Retinal pigment epithelial cell (primary cell): ENCODE results near the gene HELT.
"Not testable (repeated sequence)": the region's sequence is repeated elsewhere in the genome, so short reads cannot be mapped to it uniquely, and the experiment has no call there.

Experiments
- DNase-seq: peaks from one replicate; pipeline ENCODE4 v3.0.0-alpha.2; 2010; ENCODE audit warnings: low read depth
- H3K4me3 ChIP-seq: 2 replicates; pipeline ENCODE4 v1.5.1; 2011; ENCODE audit warnings: mild to moderate bottlenecking, low read length, control low read depth, moderate library complexity
- TF ChIP-seq, protein P1 (sequence below): conservative IDR thresholded peaks from 2 replicates; pipeline ENCODE4 v1.5.1; 2011; ENCODE audit warnings: low read depth, low read length, control low read depth, inconsistent platforms

HELT gene, protein sequence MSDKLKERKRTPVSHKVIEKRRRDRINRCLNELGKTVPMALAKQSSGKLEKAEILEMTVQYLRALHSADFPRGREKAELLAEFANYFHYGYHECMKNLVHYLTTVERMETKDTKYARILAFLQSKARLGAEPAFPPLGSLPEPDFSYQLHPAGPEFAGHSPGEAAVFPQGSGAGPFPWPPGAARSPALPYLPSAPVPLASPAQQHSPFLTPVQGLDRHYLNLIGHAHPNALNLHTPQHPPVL

DNA sequence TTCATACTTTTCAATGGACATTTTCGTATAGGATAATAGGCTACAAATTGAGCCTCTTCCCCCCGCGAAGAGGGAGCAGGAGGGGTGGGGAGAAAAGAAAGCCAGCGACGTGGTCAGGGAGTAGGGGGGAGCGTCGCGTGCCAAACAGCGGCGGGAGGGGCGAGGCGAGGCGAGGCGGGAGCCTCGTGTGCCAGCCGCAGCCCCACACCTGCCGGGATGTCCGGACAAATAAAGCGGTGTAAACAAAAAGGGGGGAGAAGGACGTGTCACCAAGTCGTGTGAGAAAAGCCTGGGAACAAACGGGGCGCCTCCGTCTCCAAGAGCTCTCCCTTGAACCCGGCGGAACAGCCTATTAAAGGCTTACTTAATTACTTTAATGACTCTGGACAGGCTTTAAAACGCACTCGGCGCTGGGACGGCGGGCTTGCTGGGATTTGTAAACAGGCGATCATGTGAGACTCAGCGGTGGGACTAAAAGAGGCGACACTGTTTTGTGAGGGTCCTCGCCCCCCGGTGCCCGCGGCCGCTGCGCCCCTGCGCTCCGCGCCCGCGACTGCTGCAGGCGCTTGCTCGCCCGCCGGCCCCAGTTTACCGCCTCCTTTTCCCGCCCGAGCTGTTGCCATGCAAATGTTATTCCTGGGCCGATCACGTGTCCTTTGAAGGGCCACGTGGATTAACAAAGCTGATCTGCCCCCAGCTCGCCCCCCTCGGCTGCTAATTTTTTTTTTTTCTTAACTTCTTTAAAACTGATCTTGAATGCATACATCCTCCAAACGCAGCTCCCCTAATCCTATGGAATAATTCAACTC lies at the start of gene HELT:
Gene HELT (plus strand): TSS at position 527 of the 809 bp plus-strand sequence. CDS start 439 bp downstream, outside the sequence.
- no peak for DNase-seq
- TF ChIP-seq, protein P1, sequence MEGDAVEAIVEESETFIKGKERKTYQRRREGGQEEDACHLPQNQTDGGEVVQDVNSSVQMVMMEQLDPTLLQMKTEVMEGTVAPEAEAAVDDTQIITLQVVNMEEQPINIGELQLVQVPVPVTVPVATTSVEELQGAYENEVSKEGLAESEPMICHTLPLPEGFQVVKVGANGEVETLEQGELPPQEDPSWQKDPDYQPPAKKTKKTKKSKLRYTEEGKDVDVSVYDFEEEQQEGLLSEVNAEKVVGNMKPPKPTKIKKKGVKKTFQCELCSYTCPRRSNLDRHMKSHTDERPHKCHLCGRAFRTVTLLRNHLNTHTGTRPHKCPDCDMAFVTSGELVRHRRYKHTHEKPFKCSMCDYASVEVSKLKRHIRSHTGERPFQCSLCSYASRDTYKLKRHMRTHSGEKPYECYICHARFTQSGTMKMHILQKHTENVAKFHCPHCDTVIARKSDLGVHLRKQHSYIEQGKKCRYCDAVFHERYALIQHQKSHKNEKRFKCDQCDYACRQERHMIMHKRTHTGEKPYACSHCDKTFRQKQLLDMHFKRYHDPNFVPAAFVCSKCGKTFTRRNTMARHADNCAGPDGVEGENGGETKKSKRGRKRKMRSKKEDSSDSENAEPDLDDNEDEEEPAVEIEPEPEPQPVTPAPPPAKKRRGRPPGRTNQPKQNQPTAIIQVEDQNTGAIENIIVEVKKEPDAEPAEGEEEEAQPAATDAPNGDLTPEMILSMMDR: no peak
- no peak within 1 kb of the TSS for H3K4me3 ChIP-seq

DNA sequence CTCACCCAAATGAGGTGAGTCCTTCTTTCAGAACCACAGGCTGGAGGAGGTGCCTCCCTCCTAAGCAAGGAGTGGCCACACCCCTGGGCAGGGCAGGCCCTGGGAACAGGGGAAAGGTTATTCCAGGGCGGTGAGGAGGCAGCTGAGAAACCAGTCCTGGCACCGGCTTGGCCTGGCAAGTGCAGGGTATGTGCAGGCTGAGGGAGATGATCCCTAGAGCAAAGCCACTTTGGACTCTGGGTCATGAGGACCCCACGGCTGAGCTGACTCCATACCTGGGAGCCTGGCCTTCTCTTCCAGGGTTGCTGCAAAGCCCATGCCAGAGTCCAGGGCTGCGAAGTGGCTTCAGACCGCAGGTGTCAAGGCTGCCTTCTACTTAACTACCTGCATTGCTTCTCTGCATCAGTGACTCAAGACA lies 49.5 kb upstream of the HELT start:
- no peak for DNase-seq
- TF ChIP-seq, protein P1: no peak
- H3K4me3 ChIP-seq: no peak overlapping the region

DNA sequence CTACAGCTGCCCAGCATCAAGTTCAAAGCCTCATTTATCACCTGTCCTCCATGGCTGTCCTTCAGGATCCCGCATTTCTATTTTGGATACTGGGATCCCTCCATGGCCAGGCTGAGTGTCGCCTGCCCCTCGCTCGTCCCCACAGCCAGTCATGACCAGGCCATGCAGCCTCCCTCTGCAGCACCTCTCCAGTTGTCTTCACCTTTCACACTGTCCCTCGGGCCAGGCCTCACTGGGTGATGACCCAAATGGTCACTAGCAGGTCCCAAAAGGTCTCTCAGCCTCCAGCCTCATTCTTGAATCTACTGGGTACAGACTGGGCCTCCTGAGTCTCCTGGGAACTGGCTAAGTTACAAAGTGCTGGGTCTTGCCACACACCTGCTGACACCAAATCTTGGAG lies 48.7 kb upstream of the HELT start:
- DNase-seq: no peak
- TF ChIP-seq, protein P1: no peak

DNA sequence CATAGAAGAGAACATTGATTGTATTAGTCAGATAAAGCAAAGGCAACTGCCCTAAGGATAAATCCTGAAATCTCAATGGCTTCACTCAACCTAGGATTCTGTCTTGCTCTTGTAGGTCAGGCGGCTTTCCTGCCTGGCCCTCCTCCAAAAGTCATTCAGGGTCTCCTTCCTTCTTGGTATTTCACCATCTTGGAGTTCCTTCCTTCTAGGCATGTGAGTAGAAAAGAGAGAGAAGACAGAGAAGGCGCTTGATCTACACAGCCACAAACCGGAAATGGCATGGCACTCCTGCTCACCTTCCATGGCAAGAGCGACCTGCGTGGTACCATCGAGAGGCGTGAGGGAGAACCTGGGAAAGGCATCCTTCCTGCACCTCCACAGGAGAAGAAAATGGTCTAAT lies 45.3 kb upstream of the HELT start:
- no peak for DNase-seq
- TF ChIP-seq, protein P1: no peak
- no peak overlapping the region for H3K4me3 ChIP-seq

More for the DNA sequence above, 48.7 kb upstream of the HELT start:
- no peak overlapping the region for H3K4me3 ChIP-seq

DNA sequence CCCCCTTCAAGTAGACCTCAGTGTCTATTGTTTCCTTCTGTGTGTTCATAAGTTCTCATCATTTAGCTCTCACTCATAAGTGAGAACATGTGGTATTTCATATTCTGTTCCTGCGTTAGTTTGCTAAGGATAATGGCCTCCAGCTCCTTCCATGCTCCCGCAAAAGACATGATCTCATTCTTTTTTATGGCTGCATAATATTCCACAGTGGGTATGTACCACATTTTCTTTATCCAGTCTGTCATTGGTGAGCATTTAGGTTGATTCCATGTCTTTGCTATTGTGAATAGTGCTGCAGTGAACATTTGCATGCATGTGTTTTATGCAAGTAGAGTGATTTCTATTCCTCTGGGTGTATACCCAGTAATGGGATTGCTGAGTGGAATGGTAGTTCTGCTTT lies 41.9 kb upstream of the HELT start:
- DNase-seq, H3K4me3 ChIP-seq: not testable (repeated sequence)

DNA sequence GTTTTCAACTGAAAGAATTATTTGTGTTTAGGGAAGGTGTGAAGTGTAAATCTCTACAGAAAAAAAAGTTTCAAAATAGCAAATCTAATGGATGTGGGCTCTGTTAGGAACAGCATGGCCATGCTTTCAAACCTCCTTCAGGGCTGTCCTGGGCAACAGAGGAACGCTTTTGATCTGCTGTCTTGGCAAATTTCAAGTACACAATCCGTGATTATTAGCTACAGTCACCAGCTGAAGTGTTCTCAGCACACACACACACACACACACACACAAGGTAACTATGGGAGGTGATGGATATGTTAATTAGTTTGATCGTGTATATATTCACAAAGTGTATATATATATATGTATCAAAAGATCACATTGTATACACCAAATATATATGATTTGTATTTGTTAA lies 40.5 kb upstream of the HELT start:
- TF ChIP-seq, protein P1: no peak
- DNase-seq: no peak
- H3K4me3 ChIP-seq: no peak overlapping the region

DNA sequence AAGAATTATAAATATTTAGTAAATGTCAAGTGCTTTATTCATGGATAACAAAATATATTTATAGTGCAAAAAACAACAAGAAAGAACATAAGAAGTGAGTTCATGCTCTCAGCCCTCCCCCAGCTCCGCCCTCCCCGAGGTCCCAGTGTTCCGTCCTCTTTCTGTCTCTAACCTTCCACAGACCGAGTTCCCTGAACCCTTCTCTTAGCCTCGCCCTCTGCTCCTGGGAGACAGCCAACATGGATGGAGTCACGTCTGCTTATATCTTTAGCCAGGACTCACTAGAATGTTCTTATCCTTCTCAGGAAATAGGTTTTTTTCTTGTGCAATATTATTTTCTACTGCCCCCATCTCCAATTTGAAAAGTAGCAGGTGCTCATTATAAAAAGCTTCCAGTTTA lies 40.1 kb upstream of the HELT start:
- TF ChIP-seq, protein P1: no peak
- no peak for DNase-seq
- no peak overlapping the region for H3K4me3 ChIP-seq
